ENCODE results near the gene CHAF1B.

DNA sequence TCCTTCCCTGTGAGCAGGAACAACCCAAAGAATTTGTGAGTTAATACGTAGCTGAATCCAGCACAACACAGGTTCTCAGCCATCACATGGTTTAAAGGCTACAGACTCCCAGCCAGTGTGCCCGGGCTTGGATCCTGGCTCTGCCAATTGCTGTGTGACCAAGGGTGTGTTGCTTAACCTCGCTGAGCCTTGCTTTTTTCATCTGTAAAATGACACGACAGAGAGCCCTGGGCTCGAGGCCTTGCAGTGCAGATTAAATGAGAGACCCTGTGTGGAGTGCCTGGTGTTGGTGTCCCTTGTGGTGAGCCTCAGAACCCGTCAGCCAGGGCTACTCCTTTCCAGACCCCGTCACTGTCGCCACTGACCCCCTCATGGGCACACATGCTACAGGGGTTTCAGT, 39.4 kb downstream of the CHAF1B start:
- TF ChIP-seq EZH2 (IDR thresholded peaks at IDR 0.05; ENCODE audit: insufficient read depth, poor library complexity, severe bottlenecking) (no peak), EZH2phosphoT487 (IDR thresholded peaks at IDR 0.05; ENCODE audit: insufficient read depth, low read depth) (no peak)

Data from GM23248 (cell line).